ENCODE results near the gene SLC37A1.

The SLC37A1 gene

GRCh38 chr21:42479582-42479981, 34.1 kb upstream of the SLC37A1 start:
- DNase-seq = no peak

- DNase-seq = no peak
These were observed 32.9 kb upstream of the SLC37A1 start for GRCh38 chr21:42480736-42481135.

- DNase-seq = no peak
These were observed 32.5 kb upstream of the SLC37A1 start for GRCh38 chr21:42481169-42481568.

- no peak for DNase-seq
These were observed 28.7 kb upstream of the SLC37A1 start for GRCh38 chr21:42484966-42485365.

- no peak for DNase-seq
These were observed 27.6 kb upstream of the SLC37A1 start for GRCh38 chr21:42486072-42486471.

GRCh38 chr21:42486531-42486930, 27.1 kb upstream of the SLC37A1 start:
- DNase-seq = no peak

- DNase-seq = no peak
These were observed 24.6 kb upstream of the SLC37A1 start for GRCh38 chr21:42489006-42489563.

GRCh38 chr21:42489991-42490390, 23.7 kb upstream of the SLC37A1 start:
- DNase-seq = no peak

GRCh38 chr21:42490720-42491119, 22.9 kb upstream of the SLC37A1 start:
- no peak for DNase-seq

GRCh38 chr21:42491328-42491727, 22.3 kb upstream of the SLC37A1 start:
- no peak for DNase-seq

GRCh38 chr21:42492201-42492600, 21.5 kb upstream of the SLC37A1 start:
- no peak for DNase-seq

- no peak for DNase-seq
These were observed 20.3 kb upstream of the SLC37A1 start for GRCh38 chr21:42493109-42494060.

- no peak for DNase-seq
These were observed 18.6 kb upstream of the SLC37A1 start for GRCh38 chr21:42495027-42495426.

GRCh38 chr21:42495765-42496119, 17.9 kb upstream of the SLC37A1 start:
- no peak for DNase-seq

- DNase-seq = peak; percentile 99
These were observed 17.4 kb upstream of the SLC37A1 start, which contains the start of gene RSPH1 for GRCh38 chr21:42496120-42496838. Gene RSPH1, minus strand, starts transcription at chr21:42496224. Its CDS starts 38 bp downstream, at chr21:42496186.

- DNase-seq = no peak
These were observed 16.8 kb upstream of the SLC37A1 start for GRCh38 chr21:42496839-42497202.

- no peak for DNase-seq
These were observed 15.6 kb upstream of the SLC37A1 start for GRCh38 chr21:42498012-42498411.

- DNase-seq = no peak
These were observed 14.1 kb upstream of the SLC37A1 start for GRCh38 chr21:42499444-42500112.

GRCh38 chr21:42500225-42500624, 13.4 kb upstream of the SLC37A1 start:
- no peak for DNase-seq

- no peak for DNase-seq
These were observed 12.9 kb upstream of the SLC37A1 start for GRCh38 chr21:42500736-42501135.

GRCh38 chr21:42503711-42504110, 9.9 kb upstream of the SLC37A1 start:
- DNase-seq = no peak

GRCh38 chr21:42505090-42505726, 8.4 kb upstream of the SLC37A1 start:
- no peak for DNase-seq

- DNase-seq = no peak
These were observed 6.2 kb upstream of the SLC37A1 start for GRCh38 chr21:42507418-42507817.
